HG03066 (cell line): ENCODE measurements around the gene GRIK4.

ENCODE experiments used
- ATAC-seq: cut with Tn5 transposase; IDR thresholded peaks from one replicate; pipeline ENCODE4 v1.9.1; 2021; ENCODE audit warnings: low read depth; ENCODE audit not compliant: unreplicated experiment

The GRIK4 gene

DNA sequence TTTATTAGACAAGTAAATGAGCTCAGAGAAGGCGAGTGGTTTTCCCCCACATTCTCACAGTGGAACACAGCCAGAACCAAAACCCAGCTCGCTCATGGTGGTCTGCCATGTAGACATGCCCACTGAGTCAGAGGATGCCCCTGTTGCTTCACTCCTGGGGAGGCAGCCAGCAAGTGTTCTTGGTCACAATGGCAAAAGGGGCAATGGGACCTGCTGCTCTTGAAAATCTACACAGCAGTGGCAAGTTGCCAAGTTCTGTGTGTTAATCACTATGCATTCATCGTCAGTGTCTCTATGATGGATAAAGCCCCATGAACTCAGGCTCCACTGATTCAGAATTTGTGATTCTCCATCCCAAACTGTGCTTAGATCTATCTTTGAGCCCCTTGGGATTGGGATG lies 447.6 kb downstream of the GRIK4 start:
- no peak for ATAC-seq

DNA sequence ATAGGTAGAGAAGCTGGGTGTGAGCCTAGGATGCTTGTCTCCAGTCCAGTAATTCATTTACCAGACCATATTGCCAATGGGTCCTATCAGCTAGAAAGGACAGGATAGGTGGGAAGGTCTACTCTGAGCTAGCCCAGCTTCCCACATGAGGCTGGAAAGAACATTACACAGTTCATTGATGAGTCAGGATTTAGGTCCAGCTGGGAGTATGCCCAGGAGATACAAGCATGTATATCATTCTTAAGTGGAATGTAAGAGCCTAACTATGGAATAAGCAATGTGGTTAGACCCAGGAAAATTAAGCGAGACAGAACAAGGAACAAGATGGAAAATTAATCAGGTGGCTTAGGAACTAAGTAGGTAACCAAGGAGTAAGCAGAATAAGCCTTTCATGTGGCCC lies 453.3 kb downstream of the GRIK4 start:
- no peak for ATAC-seq

DNA sequence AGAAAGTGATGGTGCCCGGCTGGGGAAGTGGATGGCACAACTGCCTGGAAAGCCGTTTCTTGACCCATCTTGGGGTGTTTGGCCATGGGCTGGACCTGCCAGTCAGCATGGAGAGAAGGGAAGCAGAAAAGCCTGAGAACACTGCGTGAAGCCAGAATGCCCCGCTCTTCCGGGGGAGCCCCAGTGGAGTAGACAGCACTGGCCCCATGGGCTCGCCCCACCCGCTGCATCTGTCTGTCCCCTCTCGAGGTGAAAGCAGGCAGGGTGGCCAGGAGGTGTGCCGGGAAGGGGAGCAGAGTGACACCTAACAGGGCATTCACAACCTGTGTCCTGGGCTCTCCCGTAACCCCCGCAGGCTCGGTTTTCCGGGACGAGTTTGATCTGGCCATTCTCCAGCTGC lies 455.3 kb downstream of the GRIK4 start:
- ATAC-seq: no peak

DNA sequence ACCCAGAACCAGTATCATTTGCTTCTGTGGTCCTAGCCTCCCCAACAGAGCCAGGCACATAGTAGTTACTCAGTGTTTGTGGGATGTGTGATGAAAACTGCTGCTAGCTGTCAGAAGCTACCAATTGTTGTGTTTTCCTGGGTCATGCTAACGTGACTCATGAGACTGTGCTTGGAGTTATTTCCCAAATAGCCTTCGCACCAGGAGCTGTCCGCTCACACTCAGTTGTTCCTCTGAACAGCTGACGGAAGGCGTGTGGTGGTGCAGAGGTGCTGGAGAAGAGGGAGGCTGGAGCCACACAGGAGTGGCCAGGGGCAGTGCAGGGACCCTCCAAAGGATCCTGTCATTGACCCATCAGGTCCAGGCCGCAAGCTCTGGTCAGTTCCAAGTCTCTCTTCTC lies 458.4 kb downstream of the GRIK4 start:
- no peak for ATAC-seq

DNA sequence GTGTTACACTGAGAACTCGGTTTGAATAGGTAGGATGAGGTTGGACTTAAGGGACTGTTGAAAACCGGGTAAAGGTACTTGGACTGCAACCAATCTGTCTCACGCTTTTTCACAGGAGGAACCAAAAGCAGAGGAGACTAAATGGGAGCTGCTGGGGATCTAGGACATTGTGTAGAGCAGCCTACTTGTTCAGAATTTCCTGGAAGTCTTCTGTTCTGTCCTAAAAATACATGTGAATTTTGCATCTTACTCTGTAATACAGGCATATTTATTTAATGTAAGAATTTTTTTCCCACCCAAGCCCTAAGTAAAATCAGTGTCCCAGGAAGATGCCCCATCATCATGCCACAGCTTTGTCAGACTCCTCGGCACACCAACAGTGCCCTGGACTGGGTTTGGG lies 460.3 kb downstream of the GRIK4 start:
- no peak for ATAC-seq

DNA sequence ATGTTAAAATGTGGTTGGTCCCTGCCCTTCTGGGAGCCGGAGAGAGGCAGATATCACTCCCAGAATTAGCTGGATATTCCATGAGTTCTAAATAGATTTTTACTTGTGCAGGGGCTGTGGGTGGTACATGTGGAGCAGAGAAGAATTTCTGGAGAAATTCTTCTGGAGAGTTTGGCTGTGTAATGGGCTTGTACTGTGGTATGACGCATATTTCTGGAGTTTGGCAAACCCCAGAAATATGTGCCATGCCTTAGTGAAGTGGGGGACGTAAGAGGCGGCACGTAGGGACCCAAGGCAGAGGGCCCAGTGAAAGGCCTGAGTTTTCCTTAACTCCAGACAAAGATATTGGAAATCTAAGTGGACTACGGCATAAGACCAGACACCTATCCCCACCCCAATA lies 461.1 kb downstream of the GRIK4 start:
- no peak for ATAC-seq

DNA sequence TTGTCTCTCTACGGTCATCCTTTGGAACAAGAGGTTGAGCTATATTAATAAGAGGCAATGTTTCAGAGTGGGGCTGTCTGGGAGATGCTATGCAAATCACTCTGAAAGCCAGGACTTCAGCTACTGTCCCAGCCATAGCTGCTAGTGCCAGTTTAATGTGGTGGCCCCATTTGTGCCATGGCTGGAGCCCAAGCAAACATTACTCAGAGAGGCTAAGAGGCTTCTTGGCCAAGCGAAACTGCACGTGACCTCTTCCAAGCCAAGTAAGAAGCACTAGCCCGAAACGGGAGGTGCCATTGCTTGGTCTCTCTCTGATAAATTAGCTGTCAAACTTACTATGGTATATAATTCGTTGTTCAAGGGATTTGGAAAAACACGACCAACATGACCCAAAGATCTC lies 462.0 kb downstream of the GRIK4 start:
- ATAC-seq: no peak

DNA sequence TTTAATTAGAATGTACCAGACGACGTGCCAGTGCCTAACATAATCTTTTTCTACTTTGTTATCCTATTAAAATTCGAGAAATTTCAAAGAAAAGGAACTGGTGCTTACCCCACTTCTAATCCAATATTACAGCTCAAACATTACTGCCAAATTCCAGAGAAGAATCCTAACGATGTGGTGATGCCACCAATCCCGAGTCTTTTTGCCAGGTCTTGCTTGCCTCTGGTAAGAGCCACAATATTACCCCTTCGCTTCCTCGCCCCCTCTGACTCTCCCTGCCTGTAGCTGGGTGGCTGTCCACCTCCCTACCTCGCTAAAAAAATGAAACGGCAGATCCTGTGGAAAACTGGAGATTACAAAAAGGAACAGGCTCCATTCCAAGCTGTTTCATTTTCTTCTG lies 462.9 kb downstream of the GRIK4 start:
- ATAC-seq: no peak

DNA sequence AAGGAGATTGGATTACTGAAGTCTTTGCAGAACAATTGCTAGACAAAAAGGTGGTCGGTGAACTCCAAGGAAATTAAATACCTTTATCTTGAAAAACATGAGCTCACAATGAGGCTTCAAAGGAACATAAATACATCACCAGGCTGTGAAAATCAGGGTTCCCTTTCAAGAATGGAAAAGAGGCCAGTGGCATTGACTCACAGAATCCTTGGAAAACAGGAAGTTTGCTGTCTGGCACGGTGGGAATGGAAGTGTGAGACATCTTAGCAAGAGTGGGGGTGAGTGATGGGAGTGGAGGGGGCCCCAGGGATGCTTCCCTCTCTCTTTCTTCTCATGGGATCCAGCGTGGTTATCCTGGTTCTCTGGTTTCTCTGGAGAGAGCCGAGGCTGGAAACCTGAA lies 463.4 kb downstream of the GRIK4 start:
- no peak for ATAC-seq

DNA sequence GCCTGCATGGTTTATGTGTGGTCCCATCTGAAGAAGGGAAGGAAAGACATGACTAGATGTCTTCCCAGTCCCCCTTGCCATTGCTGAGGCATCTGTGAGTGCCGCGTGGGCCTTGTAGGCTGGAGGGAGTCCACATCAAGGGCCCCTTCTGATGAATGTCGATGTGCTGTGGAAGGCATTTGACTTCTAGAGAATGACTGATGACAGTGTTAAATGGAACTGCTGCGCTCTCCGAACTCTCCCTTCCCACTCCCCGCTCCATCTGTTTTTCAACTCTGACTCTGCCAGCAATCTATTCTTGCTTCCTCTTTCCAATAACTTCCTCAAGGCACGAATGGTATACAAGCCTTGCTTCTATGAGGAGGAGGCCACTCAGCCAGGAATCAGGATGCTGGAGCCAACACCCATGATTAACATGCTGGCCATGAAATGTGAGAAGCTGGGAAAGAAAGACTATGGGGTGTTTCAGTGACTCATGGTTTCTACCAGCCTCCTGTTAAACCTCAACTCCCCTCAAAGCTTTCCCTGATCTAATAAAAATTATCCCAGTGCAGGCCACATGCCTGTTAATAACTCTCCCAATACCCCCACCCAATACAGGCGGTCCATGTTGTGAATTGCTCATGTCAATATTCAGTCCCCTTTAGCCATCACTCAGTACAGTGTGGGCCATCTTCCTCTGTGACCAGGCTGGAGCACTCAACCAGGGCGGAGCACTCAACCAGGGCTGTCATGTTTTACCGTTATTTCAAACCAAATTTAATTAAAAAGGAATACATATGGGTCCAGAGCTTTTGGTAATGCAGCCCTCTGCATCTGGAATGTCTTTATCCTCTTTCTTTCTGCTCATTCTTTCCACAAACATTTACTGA lies 466.0 kb downstream of the GRIK4 start:
- ATAC-seq: no peak

DNA sequence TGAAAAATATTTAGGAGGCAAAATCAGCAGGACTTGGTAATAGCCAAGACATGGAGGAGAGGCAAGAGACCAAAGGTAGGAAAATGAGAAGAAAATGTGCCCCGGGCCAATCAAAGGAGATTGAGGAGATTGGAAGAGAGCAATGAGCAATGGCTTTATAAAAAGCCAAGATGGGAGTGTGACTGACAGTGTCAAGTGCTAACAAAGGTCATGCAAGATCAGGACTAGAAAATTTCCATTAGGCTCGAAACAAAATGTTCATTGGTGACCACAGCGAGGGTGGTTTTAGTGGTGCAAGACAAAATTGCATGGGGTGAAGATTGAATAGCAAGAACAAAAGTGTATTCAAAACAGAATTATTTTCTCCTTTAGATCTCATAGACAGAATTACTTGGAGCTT lies 467.2 kb downstream of the GRIK4 start:
- ATAC-seq: no peak

DNA sequence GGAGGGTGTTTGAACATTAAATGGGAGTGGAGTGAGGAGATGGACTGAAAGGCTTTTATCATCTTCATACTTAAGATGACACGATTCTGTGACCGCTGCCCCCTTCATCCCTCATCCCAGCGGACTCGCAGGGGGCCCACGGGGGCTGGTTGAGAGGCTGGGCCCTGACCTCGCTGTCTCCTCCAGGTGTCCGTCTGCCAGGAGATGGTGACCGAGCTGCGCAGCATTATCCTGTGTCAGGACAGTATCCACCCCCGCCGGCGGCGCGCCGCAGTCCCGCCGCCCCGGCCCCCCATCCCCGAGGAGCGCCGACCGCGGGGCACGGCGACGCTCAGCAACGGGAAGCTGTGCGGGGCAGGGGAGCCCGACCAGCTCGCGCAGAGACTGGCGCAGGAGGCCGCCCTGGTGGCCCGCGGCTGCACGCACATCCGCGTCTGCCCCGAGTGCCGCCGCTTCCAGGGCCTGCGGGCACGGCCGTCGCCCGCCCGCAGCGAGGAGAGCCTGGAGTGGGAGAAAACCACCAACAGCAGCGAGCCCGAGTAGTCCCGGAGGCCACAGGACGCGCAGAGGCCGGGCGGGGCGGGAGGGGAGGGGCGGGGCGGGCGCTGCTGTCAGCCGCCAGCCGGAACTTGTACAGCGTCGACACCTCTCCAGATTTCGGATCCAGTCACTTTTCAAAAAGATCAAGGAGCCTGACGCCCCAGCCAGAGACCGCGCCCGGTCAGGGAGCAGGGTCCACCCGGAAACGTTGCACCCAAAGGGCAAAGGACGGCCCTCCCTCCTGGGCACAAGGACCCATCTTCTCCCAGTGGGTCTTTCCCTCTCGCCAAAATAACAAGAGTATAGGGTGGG lies 474.4 kb downstream of the GRIK4 start:
- ATAC-seq: peak; percentile 68

DNA sequence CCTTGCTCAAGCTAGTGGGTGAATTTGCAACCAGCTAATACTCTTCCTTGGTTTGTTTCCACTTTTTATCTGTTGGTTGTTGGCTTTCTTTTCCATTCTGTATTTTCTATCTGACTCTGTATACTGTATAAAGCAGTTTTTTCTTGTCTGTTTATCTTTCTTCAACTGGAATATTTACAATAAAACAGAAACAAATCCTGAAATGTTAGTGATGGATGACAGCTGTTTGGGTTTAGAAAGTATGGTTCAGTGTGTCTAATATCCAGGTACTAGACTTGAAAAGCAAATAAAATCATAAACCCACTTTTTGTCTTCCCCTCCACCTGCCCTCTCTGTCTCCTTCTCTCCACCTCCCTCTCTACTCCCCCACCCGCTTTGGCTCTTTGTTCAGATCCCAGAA lies 477.1 kb downstream of the GRIK4 start:
- ATAC-seq: no peak

DNA sequence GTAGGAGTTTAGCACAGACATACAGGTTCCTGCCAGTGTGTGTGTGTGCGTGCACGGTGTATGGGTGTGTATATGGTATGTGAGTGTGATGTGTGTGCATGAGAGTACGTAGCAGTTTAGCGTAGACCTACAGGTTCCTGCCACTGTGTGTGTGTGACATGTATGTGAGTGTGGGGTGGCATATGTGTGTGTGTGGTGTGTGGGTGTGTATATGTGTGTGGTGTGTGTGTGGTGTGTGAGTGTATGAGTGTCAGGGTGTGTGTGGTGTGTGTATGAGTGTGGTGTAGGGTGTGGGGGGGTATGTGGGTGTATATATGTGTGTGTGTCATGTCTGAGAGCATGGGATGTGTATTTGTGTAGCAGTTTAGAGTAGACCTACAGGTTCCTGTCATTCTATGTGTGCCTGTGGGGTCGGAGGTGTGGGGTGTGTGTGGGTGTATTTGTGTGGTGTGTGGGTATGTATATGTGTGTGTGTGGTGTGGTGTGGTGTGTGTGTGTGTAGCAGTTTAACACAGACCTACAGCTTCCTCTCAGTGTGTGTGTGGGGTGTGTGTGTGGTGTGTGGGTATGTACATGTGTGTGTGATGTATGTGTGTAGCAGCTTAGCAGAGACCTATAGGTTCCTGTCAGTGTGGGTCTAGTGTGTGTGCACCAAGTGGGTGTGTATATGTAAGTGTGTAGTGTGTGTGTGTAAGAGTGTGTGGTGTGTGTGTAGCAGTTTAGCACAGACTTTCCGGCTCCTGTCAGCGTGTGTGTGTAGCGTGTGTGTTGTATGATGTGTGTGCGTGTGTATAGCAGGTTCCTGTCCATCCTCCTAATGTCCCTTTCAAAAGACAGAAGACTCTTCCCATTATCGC lies 480.5 kb downstream of the GRIK4 start:
- ATAC-seq: no peak

DNA sequence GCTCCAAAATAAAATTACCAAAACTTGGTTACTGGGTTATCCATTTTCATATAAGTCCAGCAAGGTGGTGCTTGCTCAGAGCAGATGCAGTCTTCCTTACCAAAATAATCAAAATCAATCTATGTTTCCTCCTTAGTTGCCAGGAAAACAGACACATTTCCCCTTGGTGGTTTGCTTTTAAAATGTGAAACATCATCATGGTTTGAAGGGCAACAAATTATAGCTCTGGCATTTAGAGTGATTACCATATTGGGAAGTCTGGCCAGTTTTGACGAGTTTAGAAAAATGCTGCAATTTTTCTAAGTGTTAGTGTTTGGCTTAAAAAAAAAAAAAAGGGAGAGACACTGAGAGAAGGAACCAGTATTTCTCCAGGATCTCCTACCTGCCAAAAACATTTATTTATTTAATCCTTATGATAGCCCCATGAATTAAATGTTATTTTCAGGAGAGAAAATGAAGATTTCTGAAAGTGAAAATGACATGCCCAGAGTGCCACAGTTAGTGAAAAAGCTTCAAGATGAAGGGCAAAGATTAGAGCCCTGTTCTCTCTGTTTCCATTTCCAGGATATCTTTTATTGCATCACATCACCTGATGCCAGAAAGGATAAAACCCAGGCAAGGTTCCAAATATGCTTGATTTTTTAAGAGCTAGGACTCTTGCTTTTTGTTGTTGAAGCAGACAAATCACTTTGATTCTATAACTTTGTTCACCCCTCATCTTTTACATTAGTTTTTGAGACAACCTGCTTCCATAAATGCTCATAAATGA lies 482.7 kb downstream of the GRIK4 start:
- ATAC-seq: no peak

DNA sequence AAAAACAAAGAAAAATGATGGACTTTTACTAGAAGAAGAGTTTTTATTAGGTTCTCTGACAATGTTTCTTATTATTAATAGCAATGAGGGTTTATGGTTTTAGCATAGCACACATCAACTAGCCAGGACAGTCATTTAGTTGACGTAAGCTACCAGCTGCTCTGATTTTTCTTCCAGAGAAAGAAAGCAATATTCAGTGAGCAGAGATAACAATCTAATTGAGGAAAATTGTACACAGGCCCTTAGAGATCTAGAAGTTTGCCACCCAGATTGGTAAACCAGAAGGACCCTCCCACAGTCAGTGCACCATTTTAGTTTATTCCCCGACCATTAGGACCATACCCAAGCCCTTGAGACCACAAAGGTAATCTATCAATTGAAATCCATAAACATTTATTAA lies 483.6 kb downstream of the GRIK4 start:
- ATAC-seq: no peak

DNA sequence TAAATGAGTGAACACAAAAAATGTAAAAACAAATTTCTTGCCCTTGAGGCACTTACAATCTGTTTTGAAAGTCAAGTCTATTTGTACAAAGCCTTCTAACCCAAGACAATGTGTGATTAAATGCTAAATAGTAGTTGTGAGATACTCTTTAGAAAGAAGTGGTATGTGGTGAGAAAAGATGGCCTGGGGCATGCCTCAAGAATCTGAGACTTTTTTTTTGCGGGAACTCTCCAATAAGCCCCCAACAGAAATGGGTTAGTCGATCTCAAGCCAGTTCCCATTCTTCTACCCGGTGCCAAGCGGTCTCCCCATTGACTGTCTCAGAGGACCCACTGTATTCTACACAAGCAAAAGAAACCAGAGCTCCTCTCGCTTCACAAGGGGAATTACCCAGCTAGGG lies 485.4 kb downstream of the GRIK4 start:
- no peak for ATAC-seq

DNA sequence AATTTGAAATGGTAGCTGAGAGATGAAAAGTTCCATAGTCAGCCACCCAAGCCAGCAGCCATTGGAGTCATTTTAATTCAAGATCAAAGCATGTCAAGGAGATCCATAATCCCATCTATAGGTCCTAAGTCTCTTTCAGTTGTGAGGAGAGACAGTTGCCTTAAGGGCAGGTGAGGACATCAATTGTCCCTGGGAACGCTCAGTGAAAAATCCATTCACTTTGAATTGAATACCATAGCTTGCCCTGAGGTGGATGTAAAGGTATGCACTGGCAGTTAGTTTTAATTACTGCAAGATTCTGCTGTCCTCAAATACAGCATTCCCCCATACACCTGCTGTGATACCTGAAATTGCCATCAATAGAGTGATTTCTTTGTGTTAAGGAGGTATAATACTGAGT lies 487.0 kb downstream of the GRIK4 start:
- no peak for ATAC-seq

DNA sequence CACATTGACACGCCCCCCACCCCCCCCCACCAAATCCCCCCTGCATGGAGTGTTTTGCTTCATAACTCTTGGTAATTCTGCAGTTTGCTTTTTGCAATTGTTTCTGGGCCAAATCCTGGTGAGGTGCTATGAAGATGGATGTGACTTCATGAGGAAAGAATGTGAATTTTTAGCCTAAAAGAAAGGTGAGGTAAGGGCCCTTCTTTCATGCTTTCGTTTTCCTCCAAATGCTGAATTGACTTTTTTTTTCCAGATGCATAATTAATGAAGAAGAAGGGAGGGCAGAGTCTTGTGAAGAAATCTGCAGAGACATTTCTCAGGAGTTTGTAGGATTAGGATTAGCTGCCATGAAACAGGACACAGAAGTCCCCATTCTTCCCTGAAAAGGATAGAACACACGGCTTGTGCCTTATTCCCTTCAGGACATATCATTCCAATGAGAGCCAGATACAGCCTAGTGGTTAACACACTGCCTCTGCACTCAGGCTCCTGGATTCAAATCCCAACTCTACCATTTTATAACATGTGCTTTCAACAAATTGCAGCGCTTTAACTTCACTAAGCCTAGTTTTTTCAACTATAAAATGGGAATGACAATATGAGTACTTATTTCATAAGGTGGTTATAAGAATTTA lies 492.8 kb downstream of the GRIK4 start:
- no peak for ATAC-seq

DNA sequence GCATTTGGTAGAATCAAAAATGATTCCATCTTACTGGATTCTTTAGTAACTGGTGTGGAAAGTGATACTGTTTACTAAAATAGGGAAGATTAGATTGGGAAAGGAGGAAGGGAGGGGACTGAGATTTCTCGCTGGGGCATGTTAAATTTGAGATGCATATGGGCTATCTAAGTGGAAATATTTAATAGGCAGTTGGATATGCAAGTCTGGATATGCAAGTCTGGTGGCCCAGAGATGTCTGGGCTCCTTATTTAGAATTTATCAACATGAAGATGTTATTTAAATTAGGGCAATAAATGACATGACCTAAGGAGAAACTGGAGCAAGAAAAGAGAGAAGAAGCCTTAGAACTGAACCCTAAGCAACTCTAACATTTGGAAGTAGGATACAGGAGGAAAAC lies 495.4 kb downstream of the GRIK4 start:
- no peak for ATAC-seq
